IPS-20b (cell line): ENCODE results near the gene ZP4.

ENCODE experiments used
- H3K27ac ChIP-seq: one replicate; pipeline ENCODE4 v1.5.1; 2013; ENCODE audit warnings: low read length
- H3K27me3 ChIP-seq: 2 replicates; pipeline ENCODE4 v1.6.1; 2013; ENCODE audit warnings: mild to moderate bottlenecking, low read length, inconsistent platforms; ENCODE audit not compliant: insufficient read depth
- H3K36me3 ChIP-seq: 2 replicates; pipeline ENCODE4 v1.6.1; 2013; ENCODE audit warnings: low read depth, mild to moderate bottlenecking, inconsistent platforms, low read length, moderate library complexity; ENCODE audit not compliant: insufficient read depth
- H3K4me1 ChIP-seq: 2 replicates; pipeline ENCODE4 v1.6.1; 2013; ENCODE audit warnings: mild to moderate bottlenecking, control low read depth, inconsistent platforms, low read length, moderate library complexity; ENCODE audit not compliant: insufficient read depth
- H3K4me3 ChIP-seq: 2 replicates; pipeline ENCODE4 v1.5.1; 2013; ENCODE audit warnings: mild to moderate bottlenecking, low read length, inconsistent platforms
- H3K9ac ChIP-seq: 2 replicates; pipeline ENCODE4 v1.6.1; 2013; ENCODE audit warnings: low read depth, mild to moderate bottlenecking, inconsistent platforms, low read length, moderate library complexity
- H3K9me3 ChIP-seq: 2 replicates; pipeline ENCODE4 v1.6.1; 2013; ENCODE audit warnings: mild to moderate bottlenecking, low read depth, low read length, inconsistent platforms; ENCODE audit not compliant: insufficient read depth

The ZP4 gene

DNA sequence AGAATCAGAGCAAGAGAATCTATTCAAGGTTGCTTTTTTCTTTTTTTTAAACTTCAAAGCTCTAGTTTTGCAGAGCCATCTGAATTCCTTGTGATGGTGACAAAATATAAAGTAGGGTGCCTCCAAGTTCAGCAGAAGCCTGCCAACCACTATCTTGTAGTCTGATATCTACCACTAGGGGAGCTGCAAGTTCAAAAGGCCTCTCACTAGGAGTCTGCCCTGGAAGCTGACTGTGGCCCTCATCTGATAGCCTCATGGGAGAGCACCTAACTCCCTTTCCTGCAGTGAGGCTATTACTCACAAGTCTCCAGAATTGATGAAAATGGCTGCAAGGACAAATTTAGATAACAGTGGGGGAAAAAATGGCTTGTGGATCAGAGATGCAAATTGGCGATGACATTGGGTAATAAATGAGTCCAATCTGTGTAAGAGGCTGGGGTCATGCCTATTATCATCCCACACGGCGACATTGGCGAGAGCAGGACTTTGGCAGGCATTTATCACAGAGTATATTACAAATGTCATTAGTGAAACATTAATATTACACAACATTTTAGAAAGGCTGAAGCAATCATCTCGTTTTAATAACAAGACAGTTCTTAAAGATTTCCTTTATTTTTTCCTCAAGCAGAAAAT, 10.7 kb upstream of the ZP4 start:
- Histone ChIP-seq H3K4me3 (no peak overlapping the region), H3K27ac (no peak overlapping the region), H3K4me1 (no peaks in the 10 kb centered on the region; the same call in 1 of the 2 replicates), H3K27me3 (no peaks in the 10 kb centered on the region), H3K9me3 (no peaks in the 10 kb centered on the region), H3K9ac (no peak overlapping the region), H3K36me3 (no peaks in the 10 kb centered on the region)

DNA sequence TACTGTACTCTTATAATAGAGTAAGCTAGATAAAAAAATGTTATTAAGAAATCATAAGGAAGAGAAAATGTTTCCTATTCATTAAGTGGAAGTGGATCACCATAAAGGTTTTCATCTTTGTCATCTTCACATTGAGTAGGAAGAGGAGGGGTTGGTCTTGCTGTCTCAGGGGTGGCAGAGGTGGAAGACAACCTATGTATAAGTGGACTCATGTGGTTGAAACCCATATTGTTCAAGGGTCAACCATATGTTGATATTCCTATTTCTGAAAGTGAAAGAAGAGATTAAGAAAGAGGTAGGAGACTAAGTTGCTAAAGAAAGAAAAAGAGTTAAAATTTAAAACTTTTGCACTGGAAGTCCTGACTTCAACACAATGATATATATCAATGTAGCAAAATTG, 4.9 kb upstream of the ZP4 start:
- Histone ChIP-seq H3K27ac (no peak overlapping the region), H3K9me3 (no peaks in the 10 kb centered on the region), H3K36me3 (no peaks in the 10 kb centered on the region), H3K9ac (no peak overlapping the region), H3K27me3 (no peaks in the 10 kb centered on the region), H3K4me3 (no peak overlapping the region), H3K4me1 (no peaks in the 10 kb centered on the region)

DNA sequence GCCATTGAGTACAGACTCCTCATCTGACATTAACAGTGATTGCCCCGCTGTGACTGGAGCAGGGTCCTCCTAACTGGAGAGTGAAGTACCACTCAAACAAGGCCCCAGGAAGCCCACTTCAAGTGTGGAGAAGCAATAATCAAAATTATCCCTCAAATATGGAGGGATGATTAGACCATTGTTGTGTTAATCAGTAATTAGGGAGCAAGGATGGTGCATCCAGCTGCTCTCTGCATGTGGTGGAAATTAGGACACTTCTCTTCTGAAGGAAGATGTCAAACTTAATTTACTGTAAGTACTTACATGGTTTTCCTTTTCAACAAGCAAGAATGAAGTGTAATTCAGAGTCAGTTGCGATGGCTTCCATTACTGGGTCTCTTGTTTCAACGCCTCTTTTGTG, 3.4 kb upstream of the ZP4 start:
- Histone ChIP-seq H3K27ac (no peak overlapping the region), H3K9me3 (no peaks in the 10 kb centered on the region), H3K4me3 (no peak overlapping the region), H3K9ac (no peak overlapping the region), H3K27me3 (no peaks in the 10 kb centered on the region), H3K4me1 (no peaks in the 10 kb centered on the region), H3K36me3 (no peaks in the 10 kb centered on the region)

DNA sequence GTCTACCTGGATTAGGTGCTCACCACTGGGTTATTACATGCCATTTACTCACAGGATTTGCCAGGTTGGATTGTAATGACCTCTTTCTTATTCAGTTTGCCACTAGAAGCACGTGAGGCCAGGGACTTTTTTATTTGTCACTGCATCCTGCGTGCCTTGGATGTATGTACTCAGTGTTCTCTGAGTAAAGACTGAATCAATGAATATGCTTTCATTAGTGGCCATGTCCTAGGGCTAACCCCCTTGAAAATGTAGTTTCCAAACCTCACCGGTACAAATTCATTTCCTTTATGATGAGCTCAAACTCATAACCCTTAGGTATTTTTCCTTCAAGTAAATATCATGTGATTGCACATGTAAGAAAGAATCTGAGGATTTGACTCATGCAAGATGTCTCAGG, 1.3 kb upstream of the ZP4 start:
- H3K27me3 ChIP-seq: no peaks in the 10 kb centered on the region
- H3K9ac ChIP-seq: no peak overlapping the region
- H3K4me3 ChIP-seq: no peak overlapping the region
- H3K27ac ChIP-seq: no peak overlapping the region
- H3K9me3 ChIP-seq: no peaks in the 10 kb centered on the region
- H3K36me3 ChIP-seq: no peaks in the 10 kb centered on the region
- no peaks in the 10 kb centered on the region for H3K4me1 ChIP-seq

DNA sequence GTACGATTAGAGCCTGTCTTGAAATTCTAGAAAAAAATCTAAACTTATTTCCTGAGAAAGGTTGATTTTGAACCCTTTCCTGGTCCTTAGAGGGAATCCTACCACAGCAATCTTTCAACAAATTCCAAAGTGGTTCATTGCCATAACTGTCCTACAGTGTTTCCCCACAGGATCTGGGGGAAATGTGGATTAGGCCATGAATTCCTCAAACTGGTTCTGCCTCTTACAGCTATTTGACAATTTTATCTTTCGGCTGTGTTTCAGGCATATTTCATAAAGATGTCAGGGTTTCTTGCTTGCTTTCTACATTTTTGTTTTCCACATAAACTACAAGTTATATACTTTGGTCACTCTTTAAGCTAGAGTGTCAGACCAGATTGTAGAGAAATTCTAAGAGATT, 544 bp upstream of the ZP4 start:
- H3K4me3 ChIP-seq: no peak overlapping the region
- H3K27me3 ChIP-seq: no peaks in the 10 kb centered on the region

DNA sequence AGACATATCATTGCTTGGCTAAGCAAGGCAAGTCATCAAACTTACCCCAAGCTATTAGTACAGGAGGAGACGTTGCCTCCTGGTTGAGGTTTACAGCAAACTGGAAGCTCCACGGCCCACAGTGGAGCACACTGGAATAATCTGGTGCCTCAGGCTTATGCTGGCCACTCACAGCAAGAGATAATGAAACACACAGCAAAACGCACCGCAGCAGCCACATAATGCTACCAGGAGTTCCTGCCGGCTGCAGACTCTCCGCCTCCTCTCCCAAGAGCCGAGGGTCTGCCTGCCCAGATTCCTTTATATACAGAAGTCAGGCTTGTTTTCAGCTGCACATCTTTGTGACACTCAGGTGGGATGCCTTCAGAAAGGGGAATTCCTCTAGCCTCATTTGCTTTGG, 306 bp downstream of the ZP4 start:
- H3K27ac ChIP-seq: no peak overlapping the region
- no peak overlapping the region for H3K9ac ChIP-seq
- no peak overlapping the region for H3K4me3 ChIP-seq
- H3K36me3 ChIP-seq: no peaks in the 10 kb centered on the region
- no peaks in the 10 kb centered on the region for H3K9me3 ChIP-seq
- H3K27me3 ChIP-seq: no peaks in the 10 kb centered on the region
- no peaks in the 10 kb centered on the region for H3K4me1 ChIP-seq

More for the DNA sequence above, 544 bp upstream of the ZP4 start:
- H3K36me3 ChIP-seq: no peaks in the 10 kb centered on the region
- no peaks in the 10 kb centered on the region for H3K4me1 ChIP-seq
- H3K9ac ChIP-seq: no peak overlapping the region
- no peak overlapping the region for H3K27ac ChIP-seq
- no peaks in the 10 kb centered on the region for H3K9me3 ChIP-seq

DNA sequence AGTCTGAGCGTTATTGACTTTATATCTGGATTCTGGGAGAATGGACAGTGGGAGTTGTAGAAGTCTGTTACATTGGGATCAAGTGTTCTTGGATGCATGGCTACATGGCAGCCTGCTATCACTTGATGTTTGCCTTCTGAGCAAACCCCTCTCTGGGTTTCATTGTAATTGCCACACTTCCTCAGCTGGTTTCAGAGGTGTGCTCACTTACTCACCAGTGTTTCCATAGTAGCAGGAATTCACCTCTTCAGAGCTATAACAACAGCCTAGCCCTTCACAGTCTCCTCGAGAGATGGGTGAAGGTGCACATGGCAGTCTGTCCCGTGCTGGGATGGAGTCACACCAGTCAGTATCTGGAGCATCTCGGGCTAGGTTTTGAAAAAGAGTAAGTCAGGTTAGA, 2.6 kb downstream of the ZP4 start:
- Histone ChIP-seq H3K27me3 (no peaks in the 10 kb centered on the region), H3K4me3 (no peak overlapping the region), H3K9me3 (no peaks in the 10 kb centered on the region), H3K4me1 (no peaks in the 10 kb centered on the region), H3K27ac (no peak overlapping the region), H3K36me3 (no peaks in the 10 kb centered on the region), H3K9ac (no peak overlapping the region)

DNA sequence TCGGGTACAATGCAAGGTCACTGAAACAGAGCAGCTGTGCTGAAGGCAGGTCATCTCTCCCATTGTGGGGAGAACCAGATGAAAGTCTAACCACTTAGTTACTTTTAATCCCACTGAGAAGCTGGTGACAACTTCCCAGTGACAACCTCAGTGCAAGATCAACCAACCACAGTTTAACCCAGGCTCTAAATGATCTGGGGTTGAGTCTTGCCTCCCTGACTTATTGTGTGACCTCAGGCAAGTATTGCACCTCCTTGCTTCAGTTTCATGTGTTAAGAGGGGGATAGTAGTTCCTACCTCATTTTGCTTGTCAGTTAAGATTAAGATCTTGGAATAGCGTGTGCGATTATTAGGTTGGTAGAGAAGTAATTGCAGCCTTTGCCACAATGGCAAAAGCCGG, 3.2 kb downstream of the ZP4 start:
- Histone ChIP-seq H3K4me1 (no peaks in the 10 kb centered on the region), H3K9ac (no peak overlapping the region), H3K27ac (no peak overlapping the region), H3K27me3 (no peaks in the 10 kb centered on the region), H3K9me3 (no peaks in the 10 kb centered on the region), H3K36me3 (no peaks in the 10 kb centered on the region), H3K4me3 (no peak overlapping the region)

DNA sequence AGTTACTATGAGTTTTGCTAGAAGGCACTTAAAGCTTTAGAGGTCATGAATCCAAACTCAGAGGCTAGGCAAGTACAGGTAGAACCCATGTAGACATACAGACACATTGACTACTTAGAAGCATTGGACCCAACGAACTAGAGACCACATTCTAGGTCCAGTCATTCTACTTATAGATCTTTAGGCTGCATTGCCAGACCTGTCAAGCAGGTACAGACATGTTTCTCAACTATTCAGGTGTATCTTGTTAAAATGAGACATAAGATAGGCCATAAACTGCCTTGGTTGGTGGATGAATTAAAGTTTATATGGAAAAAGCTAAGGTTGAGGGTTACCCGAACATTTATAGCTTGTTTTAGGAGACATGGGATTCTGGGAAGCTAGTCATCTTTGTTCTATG, 6.5 kb downstream of the ZP4 start:
- no peak overlapping the region for H3K4me3 ChIP-seq
- no peak overlapping the region for H3K27ac ChIP-seq
- no peak overlapping the region for H3K9ac ChIP-seq
- no peaks in the 10 kb centered on the region for H3K9me3 ChIP-seq
- H3K36me3 ChIP-seq: no peaks in the 10 kb centered on the region
- H3K27me3 ChIP-seq: no peaks in the 10 kb centered on the region
- no peaks in the 10 kb centered on the region for H3K4me1 ChIP-seq

DNA sequence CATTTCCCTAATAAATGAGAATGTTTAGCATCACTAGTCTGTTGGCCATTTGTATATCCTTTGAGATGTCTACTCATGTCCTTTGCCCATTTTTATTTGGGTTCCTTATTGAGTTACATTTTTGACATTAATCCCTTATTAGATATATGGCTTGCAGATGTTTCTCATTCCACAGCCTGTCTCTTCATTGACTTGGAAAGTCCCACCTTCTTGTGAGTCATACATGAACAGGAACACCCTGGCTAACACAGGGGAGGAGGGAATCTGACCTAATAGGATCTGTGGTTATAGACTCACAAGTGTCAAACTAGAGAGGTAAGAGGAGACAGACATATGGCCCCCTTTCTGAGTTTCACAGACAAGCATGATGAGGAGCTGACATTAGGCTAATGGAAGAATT, 11.5 kb downstream of the ZP4 start:
- Histone ChIP-seq H3K36me3 (no peaks in the 10 kb centered on the region), H3K9ac (no peak overlapping the region), H3K9me3 (no peaks in the 10 kb centered on the region), H3K27ac (no peak overlapping the region), H3K27me3 (no peaks in the 10 kb centered on the region), H3K4me3 (no peak overlapping the region), H3K4me1 (no peaks in the 10 kb centered on the region; the same call in 1 of the 2 replicates)

DNA sequence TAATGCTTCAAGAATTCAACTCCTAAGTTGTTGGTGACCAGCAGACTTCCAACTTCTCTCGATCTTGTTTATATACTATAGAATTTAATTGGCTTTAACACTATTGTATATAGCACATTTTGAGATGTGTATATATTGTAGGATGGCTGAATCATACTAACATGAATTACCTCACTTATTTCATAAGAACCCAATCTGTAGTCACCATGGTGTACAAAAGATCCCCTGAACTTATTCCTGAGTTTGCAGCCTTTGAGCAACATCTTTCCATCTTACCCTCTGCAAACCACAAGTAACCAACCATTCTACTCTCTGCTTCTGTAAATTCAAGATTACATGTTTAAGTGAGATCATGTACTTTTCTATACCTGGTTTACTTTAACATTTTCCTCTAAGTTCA, 12.3 kb downstream of the ZP4 start:
- Histone ChIP-seq H3K36me3 (no peaks in the 10 kb centered on the region), H3K9me3 (no peaks in the 10 kb centered on the region), H3K9ac (no peak overlapping the region), H3K27ac (no peak overlapping the region), H3K4me1 (peaks cover 1% of the 10 kb centered on the region; the same call in 1 of the 2 replicates), H3K27me3 (no peaks in the 10 kb centered on the region), H3K4me3 (no peak overlapping the region)

DNA sequence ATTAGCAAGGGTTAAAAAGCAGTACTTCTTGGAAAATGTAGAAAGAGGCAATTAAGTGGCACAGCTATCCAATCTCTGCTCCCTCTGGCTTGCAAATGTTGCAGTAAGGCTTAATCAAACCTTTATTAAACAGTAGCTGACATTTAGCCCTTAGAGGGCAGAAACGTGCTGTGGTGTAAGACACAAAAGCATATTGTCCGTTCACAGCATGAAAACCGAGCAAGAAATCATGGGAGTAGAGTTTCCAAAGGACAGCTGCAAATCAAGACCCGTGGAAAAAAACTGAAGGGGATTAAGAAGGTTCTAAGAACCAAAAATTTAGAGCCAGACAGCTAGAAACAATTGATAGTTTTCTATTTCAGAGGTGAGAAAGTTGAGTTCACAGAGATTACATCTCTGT, 13.1 kb downstream of the ZP4 start:
- Histone ChIP-seq H3K27ac (no peak overlapping the region), H3K4me3 (no peak overlapping the region), H3K4me1 (peaks cover 6% of the 10 kb centered on the region; the same call in 1 of the 2 replicates), H3K9me3 (no peaks in the 10 kb centered on the region), H3K36me3 (no peaks in the 10 kb centered on the region), H3K9ac (no peak overlapping the region), H3K27me3 (no peaks in the 10 kb centered on the region)
